Body of pancreas (tissue), 4 donors: Measurements from ENCODE around the gene MEIS2.

Experiments
- POLR2A ChIP-seq, 3 donors: fragments of 450-650 bp; IDR thresholded peaks; one replicate each; pipeline ENCODE4 v1.6.1; 2016; ENCODE audit warnings: antibody characterized with exemption in 3 of 3, mild to moderate bottlenecking in 2 of 3
- TF ChIP-seq, protein P1 (sequence below), 7 experiments: fragments of 450-650 bp in 4 of 7; fragments of 200-600 bp in 3 of 7; sonication (generic) in 3 of 7; IDR thresholded peaks; one replicate each; pipeline ENCODE4 v1.5.1; 2016 to 2019; ENCODE audit warnings: antibody characterized with exemption in 7 of 7

DNA sequence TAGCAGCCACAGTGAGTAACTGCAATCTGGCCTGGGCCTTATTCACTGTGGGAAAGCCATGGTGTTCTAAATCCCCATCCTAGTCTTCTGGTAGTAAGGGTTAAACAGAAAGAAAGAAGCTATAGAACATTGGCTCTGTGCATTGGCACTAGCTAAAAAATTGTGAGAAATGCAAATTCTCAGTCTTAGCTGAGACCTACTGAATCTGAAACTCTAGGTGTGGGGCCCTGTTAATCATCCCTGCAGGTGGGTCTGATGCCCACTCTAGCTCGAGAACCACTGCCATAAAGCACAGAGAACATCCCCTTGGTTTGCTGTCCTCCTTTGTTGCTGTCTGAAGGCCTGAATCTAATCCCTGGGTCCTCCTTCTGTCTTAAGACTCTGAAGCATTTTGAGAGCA, 59.3 kb downstream of the MEIS2 start:
- TF ChIP-seq, protein P1, sequence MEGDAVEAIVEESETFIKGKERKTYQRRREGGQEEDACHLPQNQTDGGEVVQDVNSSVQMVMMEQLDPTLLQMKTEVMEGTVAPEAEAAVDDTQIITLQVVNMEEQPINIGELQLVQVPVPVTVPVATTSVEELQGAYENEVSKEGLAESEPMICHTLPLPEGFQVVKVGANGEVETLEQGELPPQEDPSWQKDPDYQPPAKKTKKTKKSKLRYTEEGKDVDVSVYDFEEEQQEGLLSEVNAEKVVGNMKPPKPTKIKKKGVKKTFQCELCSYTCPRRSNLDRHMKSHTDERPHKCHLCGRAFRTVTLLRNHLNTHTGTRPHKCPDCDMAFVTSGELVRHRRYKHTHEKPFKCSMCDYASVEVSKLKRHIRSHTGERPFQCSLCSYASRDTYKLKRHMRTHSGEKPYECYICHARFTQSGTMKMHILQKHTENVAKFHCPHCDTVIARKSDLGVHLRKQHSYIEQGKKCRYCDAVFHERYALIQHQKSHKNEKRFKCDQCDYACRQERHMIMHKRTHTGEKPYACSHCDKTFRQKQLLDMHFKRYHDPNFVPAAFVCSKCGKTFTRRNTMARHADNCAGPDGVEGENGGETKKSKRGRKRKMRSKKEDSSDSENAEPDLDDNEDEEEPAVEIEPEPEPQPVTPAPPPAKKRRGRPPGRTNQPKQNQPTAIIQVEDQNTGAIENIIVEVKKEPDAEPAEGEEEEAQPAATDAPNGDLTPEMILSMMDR (IDR thresholded peaks at IDR 0.05) = no peak
- TF ChIP-seq POLR2A (IDR thresholded peaks at IDR 0.05) = no peak
